Activated T-helper 1 cell treated with anti-CD3 and anti-CD28 coated beads, Interleukin-2, amount 50 U/mL, for 16 hours (primary cell): Measurements from ENCODE around the gene OTOA.
"Not testable (repeated sequence)": the region's sequence is repeated elsewhere in the genome, so short reads cannot be mapped to it uniquely, and the experiment has no call there.

ENCODE experiments used
- DNase-seq, 2 donors: peaks; one replicate each; pipeline ENCODE4 v3.0.0-alpha.2; 2020; ENCODE audit warnings: low read depth in 1 of 2, low spot score in 1 of 2

The OTOA gene

DNA sequence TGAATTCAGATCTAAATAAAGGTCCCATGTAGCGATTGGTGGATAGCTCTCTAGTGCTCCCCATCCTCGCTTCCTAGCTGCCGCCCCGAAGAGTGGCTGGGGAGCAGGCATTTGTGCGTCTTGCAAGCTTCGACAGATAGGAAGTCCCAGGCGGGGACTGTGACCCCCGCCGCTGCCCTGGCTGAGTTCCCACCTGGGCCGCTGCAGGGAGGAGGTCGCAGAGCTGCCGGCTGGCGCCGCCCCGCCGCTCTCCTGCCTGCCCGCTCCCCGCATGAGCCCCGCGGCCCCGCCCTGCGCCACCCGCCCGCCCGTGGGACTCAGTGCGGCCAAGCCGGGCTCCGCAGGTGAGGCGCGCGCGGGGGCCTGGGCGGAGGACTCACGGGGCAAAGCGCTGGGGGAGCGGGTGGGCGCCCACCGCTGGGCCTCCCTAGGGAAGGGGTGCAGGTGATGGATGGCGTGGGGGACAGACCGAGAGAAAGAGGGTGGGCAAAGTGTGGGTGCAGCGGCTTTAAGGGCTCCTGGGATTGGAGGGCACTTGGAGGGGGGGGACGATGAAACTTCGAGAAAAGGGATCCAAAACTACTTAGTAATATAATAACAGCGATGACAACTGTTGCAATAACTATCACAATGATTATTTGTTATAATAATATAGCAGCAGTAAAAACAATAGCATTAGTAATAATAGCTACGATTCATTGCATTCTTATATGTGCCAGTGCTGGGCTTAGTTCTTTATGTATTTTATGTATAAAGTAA, at the start of gene OTOA:
OTOA (plus strand) TSS at position 80 of the 759 bp plus-strand sequence. CDS start 14,547 bp downstream, outside the sequence.
- DNase-seq: no peak

GRCh38 chr16:21614896-21615295, 48.9 kb upstream of the OTOA start:
- no peak for DNase-seq

- DNase-seq: no peak
Measured at GRCh38 chr16:21617607-21618006, 46.2 kb upstream of the OTOA start.

GRCh38 chr16:21618281-21618680, 45.5 kb upstream of the OTOA start:
- DNase-seq: no peak

DNA sequence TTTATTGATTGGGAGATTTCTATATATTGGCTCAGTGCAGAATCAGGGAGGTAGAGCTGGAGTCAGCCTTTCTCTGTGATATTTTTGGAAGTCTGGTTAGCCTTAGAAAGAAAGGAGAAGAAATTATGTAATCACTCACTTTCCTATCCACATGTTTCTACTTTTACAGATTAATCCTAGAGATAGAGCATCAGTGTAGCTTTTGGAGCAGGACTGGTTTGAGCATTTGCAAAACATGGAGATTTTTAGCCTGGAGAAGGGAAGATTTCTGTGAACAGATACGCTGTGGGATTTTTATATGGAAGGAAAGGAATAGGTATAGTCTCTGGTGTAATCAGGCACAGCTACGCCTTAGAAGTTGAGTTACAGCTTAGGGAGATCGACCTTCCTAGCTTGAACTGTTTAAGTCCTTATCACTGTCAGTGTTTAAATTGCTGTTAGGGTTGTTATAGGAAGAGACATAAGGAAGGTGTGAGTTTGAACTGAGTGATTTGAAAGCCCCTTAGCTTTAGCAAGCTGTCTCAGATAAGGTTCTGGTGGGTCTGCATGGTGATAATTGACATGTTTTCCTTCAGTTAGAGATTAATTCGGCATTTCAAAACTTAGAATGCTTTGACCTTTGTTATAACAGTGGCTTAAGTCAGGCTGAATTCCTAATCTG, 43.9 kb upstream of the OTOA start:
- DNase-seq: no peak

DNA sequence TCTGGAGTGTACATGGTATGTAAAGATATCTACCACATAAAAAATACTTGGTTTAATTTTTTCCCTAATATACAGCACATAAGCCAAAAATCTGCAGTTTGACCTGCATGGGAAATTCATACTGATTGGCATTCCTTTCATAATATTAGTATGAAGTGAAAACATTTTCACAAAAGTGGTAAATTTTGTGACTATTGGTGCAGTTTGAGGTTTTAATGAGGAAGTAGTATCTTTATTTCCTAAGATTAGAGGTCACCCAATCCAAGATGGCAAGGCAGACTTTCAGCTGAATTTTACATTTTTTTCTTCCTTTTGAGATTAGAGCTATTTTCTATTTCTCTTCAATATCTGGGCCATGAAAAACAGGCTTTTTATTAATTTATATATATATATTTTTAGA, 43.2 kb upstream of the OTOA start:
- DNase-seq: no peak

GRCh38 chr16:21622545-21622944, 41.2 kb upstream of the OTOA start:
- no peak for DNase-seq

- DNase-seq: no peak
Measured at GRCh38 chr16:21625026-21625425, 38.7 kb upstream of the OTOA start.

DNA sequence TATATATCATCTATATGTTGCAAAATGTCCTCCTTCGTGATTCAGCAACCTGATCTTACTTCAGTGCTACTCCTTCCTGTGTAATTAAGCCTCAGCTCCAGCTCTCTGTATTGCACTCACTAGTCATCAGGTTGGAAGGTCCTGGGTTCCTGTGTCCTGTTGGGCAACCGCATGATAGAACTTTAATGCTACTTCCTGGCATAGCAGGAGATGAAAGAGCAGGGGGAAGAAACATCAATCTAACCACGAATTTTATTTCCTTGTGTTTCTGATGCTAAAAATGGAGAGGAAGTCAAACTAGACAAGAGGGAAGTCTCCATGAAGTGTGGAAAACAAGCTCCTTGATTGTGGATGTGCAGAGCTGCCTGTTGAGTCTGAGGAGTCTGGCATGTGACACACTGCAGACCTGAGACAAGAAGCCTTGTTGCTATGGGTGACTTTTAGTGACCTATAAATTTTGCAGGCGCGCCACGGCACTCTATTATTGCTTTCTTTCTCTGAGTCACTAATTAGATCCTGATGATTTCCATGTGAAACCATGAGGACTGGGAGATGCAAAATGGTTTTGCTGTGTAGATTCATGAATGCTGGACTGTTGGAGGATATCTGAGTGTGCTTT, 37.0 kb upstream of the OTOA start:
- no peak for DNase-seq

- no peak for DNase-seq
Measured at GRCh38 chr16:21628121-21628726, 35.5 kb upstream of the OTOA start.

DNA sequence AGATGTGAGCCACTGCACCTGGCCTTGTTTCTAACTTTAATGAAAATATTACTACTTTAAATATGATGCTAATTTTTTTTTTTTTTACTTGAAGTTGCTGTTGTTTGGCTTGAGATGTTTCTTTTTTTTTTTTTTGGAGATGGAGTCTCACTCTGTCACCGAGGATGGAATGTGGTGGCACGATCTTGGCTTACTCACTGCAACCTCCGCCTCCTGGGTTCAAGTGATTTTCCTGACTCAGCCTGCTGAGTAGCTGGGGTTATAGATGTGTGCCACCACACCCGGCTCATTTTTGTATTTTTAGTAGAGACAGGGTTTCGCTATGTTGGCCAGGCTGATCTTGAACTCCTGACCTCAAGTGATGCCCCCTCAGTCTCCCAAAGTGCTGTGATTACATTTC, 35.0 kb upstream of the OTOA start:
- DNase-seq: no peak

- DNase-seq: not testable (repeated sequence)
Measured at GRCh38 chr16:21629616-21630539, 33.9 kb upstream of the OTOA start.

DNA sequence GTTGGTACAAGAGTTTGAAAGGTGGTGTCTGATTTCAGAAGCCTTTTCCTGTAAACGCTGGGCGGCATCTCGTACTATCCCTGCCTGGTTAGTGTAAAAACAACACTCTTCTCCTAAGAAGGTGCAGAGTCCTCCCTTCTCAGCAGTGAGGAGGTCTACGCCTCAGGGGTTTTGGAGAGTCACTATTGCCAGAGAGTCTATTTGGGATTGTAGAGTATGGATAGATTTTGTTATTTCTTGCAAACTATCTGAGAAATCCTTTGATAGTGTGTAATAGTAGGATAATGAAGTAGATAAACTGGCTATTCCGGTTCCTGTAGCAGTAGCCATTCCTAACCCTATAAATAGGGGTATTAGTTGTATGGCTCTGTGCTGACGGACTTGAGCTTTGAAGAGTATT, 32.9 kb upstream of the OTOA start:
- not testable (repeated sequence) for DNase-seq

- not testable (repeated sequence) for DNase-seq
Measured at GRCh38 chr16:21631376-21631775, 32.4 kb upstream of the OTOA start.

GRCh38 chr16:21631951-21632575, 31.7 kb upstream of the OTOA start:
- DNase-seq: not testable (repeated sequence)

DNA sequence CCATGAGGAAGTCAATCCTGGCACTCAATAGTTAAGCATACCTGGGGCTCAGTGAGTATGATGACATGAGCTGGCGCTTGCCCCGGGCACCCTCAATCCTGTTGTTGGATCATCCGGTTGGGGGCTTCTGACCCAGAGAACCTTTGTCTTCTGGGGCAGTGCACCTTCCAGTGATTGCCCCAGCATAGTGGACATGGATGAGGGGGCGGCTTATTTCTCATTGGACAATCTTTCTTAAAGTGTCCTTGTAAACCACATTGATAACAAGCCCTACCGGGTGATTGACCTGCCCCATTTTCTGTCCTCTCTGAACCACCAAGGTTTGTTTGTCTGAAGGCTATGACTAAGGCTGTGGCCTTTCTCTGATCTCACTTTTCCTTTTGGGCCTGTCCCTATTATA, 29.6 kb upstream of the OTOA start:
- DNase-seq: no peak

DNA sequence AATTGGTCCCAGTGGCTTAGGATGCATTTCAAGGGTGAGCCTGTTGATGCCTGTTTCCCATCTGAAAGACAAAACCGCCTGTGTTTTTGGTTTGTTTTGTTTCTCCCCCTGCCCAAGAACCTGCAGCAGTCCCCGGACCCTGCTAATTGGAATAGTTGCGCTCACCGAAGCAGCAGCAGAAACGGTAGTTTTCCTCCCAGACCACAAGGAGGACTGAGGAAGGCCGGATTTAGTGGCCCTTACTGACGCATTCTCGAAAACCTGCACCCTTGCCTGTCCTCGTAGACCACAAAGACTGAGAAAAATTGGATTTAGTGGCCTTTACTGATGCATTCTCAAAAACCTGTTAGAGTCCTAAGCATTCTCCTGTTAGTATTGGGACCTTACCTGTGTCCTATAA, 28.1 kb upstream of the OTOA start:
- not testable (repeated sequence) for DNase-seq

DNA sequence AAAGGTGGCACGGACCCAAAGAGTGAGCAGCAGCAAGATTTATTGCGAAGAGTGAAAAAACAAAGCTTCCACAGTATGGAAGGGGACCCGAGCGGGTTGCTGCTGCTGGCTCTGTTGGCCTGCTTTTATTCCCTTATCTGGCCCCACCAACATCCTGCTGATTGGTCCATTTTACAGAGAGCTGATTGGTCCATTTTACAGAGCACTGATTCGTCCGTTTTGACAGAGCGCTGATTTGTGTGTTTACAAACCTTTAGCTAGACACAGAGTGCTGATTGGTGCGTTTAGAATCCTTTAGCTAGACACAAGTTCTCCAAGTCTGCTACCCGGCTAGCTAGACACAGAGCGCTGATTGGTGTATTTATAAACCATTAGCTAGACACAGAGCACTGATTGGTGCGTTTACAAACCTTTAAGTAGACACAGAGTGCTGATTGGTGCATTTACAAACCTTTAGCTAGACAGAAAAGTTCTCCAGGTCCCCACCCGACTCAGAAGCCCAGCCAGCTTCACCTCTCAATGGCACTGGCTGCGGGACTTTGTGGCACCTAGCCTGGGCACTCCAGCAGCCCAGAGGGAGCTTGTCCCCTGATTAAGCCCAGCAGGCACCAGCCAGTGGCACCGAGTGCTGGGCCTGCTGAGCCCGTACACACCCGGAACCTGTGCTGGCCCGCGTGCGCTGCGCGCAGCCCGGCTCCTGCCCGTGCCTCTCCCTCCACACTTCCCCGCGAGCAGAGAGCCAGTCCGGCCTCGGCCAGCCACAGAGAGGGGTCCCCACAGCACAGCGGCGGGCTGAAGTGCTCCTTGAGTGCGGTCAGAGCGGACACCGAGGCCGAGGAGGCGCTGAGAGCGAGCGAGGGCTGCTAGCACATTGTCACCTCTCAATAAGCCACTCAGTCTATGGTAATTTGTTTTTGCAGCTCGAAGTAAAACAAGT, 26.5 kb upstream of the OTOA start:
- no peak for DNase-seq

- DNase-seq: no peak
Measured at GRCh38 chr16:21638573-21638975, 25.2 kb upstream of the OTOA start.
